Central memory CD8-positive, alpha-beta T cell (primary cell): Measurements from ENCODE around the gene RABL2A.
"Not testable (repeated sequence)": the region's sequence is repeated elsewhere in the genome, so short reads cannot be mapped to it uniquely, and the experiment has no call there.

Experiments
- ATAC-seq: fragments of 150-1000 bp; cut with Tn5 transposase; replicated peaks from 2 replicates; pipeline ENCODE4 v1.10.0; 2022; ENCODE audit warnings: mild to moderate bottlenecking, moderate FRiP score, moderate number of reproducible peaks; ENCODE audit not compliant: poor library complexity, severe bottlenecking; ENCODE audit errors: extremely low read depth
- DNase-seq, 2 donors: peaks; one replicate each; pipeline ENCODE4 v3.0.0; 2021; ENCODE audit warnings: low spot score in 2 of 2
- H3K27ac Mint-ChIP-seq: one replicate; pipeline ENCODE4 v1.8.0; 2022; ENCODE audit warnings: low read depth, mild to moderate bottlenecking, moderate library complexity, mixed read lengths
- H3K27me3 Mint-ChIP-seq: one replicate; pipeline ENCODE4 v1.8.0; 2022; ENCODE audit warnings: mixed read lengths
- H3K36me3 Mint-ChIP-seq: one replicate; pipeline ENCODE4 v1.8.0; 2022; ENCODE audit warnings: mild to moderate bottlenecking, moderate library complexity, mixed read lengths; ENCODE audit not compliant: insufficient read depth
- H3K4me1 Mint-ChIP-seq: one replicate; pipeline ENCODE4 v1.8.0; 2022; ENCODE audit warnings: mixed read lengths
- H3K4me3 Mint-ChIP-seq: one replicate; pipeline ENCODE4 v1.8.0; 2022; ENCODE audit warnings: mild to moderate bottlenecking, moderate library complexity, mixed read lengths
- H3K9me3 Mint-ChIP-seq: one replicate; pipeline ENCODE4 v1.8.0; 2022; ENCODE audit warnings: mixed read lengths

The RABL2A gene

DNA sequence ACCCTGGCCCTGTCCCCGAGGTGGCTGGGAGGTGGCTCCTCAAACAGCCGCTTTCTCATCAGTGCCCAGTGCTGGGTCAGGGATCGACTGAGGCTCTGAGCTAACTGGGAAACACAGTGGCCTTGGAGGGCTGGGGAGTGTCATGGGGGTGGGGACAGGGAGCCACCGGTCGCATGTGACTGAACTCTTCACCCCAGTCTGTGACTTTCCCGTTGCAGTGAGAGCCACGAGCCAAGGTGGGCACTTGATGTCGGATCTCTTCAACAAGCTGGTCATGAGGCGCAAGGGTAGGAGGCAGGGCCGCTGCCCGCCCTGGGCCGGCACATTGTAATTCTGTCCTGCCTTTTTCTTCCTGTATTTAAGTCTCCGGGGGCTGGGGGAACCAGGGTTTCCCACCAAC, 28.9 kb upstream of the RABL2A start:
- not testable (repeated sequence) for H3K27ac Mint-ChIP-seq, ATAC-seq, H3K36me3 Mint-ChIP-seq, DNase-seq, H3K4me3 Mint-ChIP-seq, H3K9me3 Mint-ChIP-seq, H3K27me3 Mint-ChIP-seq, H3K4me1 Mint-ChIP-seq

DNA sequence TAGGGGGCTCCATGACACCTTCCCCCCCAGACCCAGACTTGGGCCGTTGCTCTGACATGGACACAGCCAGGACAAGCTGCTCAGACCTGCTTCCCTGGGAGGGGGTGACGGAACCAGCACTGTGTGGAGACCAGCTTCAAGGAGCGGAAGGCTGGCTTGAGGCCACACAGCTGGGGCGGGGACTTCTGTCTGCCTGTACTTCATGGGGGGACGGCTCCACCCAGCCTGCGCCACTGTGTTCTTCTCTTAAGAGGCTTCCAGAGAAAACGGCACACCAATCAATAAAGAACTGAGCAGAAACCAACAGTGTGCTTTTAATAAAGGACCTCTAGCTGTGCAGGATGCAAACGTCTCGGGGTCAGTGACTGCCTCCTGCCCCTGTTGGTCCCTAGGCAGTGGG, 28.3 kb upstream of the RABL2A start:
- H3K27ac Mint-ChIP-seq, H3K36me3 Mint-ChIP-seq, H3K4me1 Mint-ChIP-seq, H3K27me3 Mint-ChIP-seq, H3K9me3 Mint-ChIP-seq, ATAC-seq, DNase-seq, H3K4me3 Mint-ChIP-seq: not testable (repeated sequence)

DNA sequence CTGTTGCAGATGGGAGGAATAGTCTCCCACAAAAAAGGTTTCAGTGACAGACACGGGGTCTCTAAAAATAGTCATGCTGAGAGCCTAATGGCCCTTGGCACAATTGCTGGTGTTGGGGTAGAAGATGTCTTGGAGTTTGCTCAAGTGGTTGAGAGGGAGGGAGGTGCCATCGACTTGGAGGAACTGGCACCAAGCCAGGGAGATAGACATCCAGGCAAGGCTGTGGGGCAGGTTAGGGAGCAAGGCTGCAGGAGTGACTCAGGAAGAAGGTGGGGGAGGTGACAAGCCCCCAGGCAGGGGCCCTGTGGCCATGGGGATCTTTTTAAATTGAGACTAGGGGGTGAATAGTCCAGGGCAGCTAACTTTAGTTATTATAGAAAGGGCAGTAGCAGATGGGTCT, 27.9 kb upstream of the RABL2A start:
- DNase-seq, H3K27ac Mint-ChIP-seq, ATAC-seq, H3K4me3 Mint-ChIP-seq, H3K9me3 Mint-ChIP-seq, H3K4me1 Mint-ChIP-seq, H3K27me3 Mint-ChIP-seq: not testable (repeated sequence)
- peaks cover 12% of the 10 kb centered on the region for H3K36me3 Mint-ChIP-seq

- not testable (repeated sequence) for ATAC-seq, H3K4me3 Mint-ChIP-seq, H3K27me3 Mint-ChIP-seq, H3K4me1 Mint-ChIP-seq, H3K9me3 Mint-ChIP-seq, DNase-seq, H3K27ac Mint-ChIP-seq
- H3K36me3 Mint-ChIP-seq, result peaks cover 14% of the 10 kb centered on the region
Measured at GRCh38 chr2:113602040-113602769, 24.9 kb upstream of the RABL2A start.

DNA sequence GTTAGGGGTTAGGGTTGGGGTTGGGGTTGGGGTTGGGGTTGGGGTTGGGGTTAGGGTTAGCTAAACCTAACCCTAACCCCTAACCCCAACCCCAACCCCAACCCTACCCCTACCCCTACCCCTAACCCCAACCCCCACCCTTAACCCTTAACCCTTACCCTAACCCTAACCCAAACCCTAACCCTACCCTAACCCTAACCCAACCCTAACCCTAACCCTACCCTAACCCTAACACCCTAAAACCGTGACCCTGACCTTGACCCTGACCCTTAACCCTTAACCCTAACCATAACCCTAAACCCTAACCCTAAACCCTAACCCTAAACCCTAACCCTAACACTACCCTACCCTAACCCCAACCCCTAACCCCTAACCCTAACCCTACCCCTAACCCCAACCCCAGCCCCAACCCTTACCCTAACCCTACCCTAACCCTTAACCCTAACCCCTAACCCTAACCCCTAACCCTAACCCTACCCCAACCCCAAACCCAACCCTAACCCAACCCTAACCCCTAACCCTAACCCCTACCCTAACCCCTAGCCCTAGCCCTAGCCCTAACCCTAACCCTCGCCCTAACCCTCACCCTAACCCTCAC, 24.1 kb upstream of the RABL2A start:
- peaks cover 6% of the 10 kb centered on the region for H3K4me1 Mint-ChIP-seq
- H3K9me3 Mint-ChIP-seq, result no peaks in the 10 kb centered on the region
- ATAC-seq (peak; percentile 1), DNase-seq (no peak)
- peaks cover 14% of the 10 kb centered on the region for H3K36me3 Mint-ChIP-seq
- no peaks in the 10 kb centered on the region for H3K27me3 Mint-ChIP-seq
- peak overlapping the region; percentile 84 for H3K27ac Mint-ChIP-seq
- peak overlapping the region; percentile 84 for H3K4me3 Mint-ChIP-seq

- H3K27ac Mint-ChIP-seq, result peak overlapping the region; percentile 84
Measured at GRCh38 chr2:113603467-113604084, 23.5 kb upstream of the RABL2A start.

GRCh38 chr2:113604085-113604477, 23.0 kb upstream of the RABL2A start:
- ATAC-seq, result peak; percentile 50
- not testable (repeated sequence) for H3K4me1 Mint-ChIP-seq
- DNase-seq, result peak; percentile 94

More at GRCh38 chr2:113603467-113604084, 23.5 kb upstream of the RABL2A start:
- not testable (repeated sequence) for H3K4me1 Mint-ChIP-seq, H3K27me3 Mint-ChIP-seq, H3K9me3 Mint-ChIP-seq
- ATAC-seq, result peak; percentile 88
- H3K36me3 Mint-ChIP-seq, result peaks cover 14% of the 10 kb centered on the region
- peak overlapping the region; percentile 84 for H3K4me3 Mint-ChIP-seq
- DNase-seq, result peak; percentile 59 to 87

GRCh38 chr2:113604661-113605060, 22.4 kb upstream of the RABL2A start:
- ATAC-seq, H3K27me3 Mint-ChIP-seq: not testable (repeated sequence)
- peaks cover 14% of the 10 kb centered on the region for H3K36me3 Mint-ChIP-seq

More at GRCh38 chr2:113604085-113604477, 23.0 kb upstream of the RABL2A start:
- H3K27me3 Mint-ChIP-seq, H3K9me3 Mint-ChIP-seq: not testable (repeated sequence)
- Mint-ChIP-seq H3K27ac (peak overlapping the region; percentile 84), H3K36me3 (peaks cover 14% of the 10 kb centered on the region), H3K4me3 (peak overlapping the region; percentile 84)

GRCh38 chr2:113606036-113606435, 21.0 kb upstream of the RABL2A start:
- not testable (repeated sequence) for H3K27me3 Mint-ChIP-seq, H3K9me3 Mint-ChIP-seq, H3K4me1 Mint-ChIP-seq, ATAC-seq, H3K27ac Mint-ChIP-seq, H3K4me3 Mint-ChIP-seq, DNase-seq
- peaks cover 17% of the 10 kb centered on the region for H3K36me3 Mint-ChIP-seq

More at GRCh38 chr2:113604661-113605060, 22.4 kb upstream of the RABL2A start:
- Mint-ChIP-seq H3K27ac (peak overlapping the region; percentile 84), H3K4me3 (peak overlapping the region; percentile 84)
- H3K9me3 Mint-ChIP-seq, H3K4me1 Mint-ChIP-seq, DNase-seq: not testable (repeated sequence)

DNA sequence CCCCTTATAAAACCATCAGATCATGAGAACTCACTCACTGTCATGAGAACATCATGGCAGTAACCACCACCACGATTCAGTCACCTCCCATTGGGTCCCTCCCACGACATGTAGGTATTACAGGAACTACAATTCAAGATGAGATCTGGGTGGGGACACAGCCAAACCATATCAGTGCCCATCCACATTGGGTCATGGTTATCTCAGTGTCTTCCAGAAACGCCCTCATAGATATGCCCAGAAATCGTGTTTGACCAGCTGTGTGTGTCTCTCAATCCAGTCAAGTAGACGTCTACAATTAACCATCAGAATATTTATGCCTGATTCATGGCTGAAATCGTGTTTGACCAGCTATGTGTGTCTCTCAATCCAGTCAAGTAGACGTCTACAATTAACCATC, 17.2 kb upstream of the RABL2A start:
- not testable (repeated sequence) for H3K27me3 Mint-ChIP-seq, H3K4me3 Mint-ChIP-seq, H3K4me1 Mint-ChIP-seq, H3K9me3 Mint-ChIP-seq, ATAC-seq, DNase-seq, H3K27ac Mint-ChIP-seq, H3K36me3 Mint-ChIP-seq

- not testable (repeated sequence) for H3K4me1 Mint-ChIP-seq, H3K27me3 Mint-ChIP-seq, H3K27ac Mint-ChIP-seq, DNase-seq, ATAC-seq, H3K4me3 Mint-ChIP-seq, H3K9me3 Mint-ChIP-seq, H3K36me3 Mint-ChIP-seq
Measured at GRCh38 chr2:113621002-113621401, 6.1 kb upstream of the RABL2A start.

- not testable (repeated sequence) for DNase-seq, H3K27ac Mint-ChIP-seq, H3K27me3 Mint-ChIP-seq, ATAC-seq, H3K9me3 Mint-ChIP-seq, H3K36me3 Mint-ChIP-seq, H3K4me3 Mint-ChIP-seq
- H3K4me1 Mint-ChIP-seq, result peaks cover 23% of the 10 kb centered on the region
Measured at GRCh38 chr2:113625906-113626305, 1.2 kb upstream of the RABL2A start.

DNA sequence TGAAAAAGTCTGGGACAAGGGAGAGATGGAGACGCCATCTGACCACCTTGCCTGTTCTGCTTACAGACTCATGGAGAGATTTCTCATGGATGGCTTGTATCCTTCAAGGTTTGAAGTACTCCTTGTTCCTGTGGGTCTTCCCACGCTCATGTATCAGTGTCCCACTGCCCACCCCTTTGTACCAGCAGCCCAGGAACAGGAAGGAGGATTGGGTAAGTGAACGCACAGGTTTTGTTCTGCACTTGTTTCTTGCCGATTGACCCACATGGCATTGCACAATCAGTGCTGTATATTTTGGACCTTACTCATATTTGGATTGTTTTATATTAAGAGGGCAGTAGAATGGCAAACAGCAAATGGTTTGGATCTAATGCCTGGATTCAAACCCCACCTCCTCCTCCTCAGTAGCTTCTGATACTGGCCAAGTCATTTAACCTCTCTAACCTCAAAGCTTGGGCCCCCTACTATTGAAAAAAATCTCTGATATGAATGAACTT, 5.8 kb downstream of the RABL2A start:
- H3K27me3 Mint-ChIP-seq, H3K9me3 Mint-ChIP-seq, ATAC-seq, DNase-seq, H3K27ac Mint-ChIP-seq, H3K4me3 Mint-ChIP-seq: not testable (repeated sequence)
- peaks cover 20% of the 10 kb centered on the region for H3K36me3 Mint-ChIP-seq
- peaks cover 12% of the 10 kb centered on the region for H3K4me1 Mint-ChIP-seq
